ENCODE results near the gene CLDN17.

CLDN17 gene

DNA sequence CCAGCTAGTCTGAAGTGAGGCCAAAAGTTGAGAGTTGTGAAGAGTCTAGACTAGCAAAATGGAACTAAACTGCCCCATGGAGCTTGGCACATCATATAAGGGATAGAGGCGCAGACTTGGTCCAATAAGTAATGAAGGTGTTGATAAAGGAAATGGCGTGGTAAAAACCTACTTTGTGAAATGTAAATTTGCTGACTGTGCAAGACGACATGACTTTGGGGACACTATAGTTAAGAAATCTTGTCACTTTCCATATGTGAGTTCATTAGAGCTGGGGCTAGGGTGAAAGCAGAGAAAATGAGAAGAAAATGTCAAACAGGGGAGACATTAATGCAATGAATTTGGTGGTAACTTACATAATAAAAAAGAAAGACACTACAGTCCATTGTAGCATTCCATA lies 50.1 kb downstream of the CLDN17 start:
- no peak for DNase-seq
